Transverse colon (tissue), 4 donors: ENCODE data around the gene RHOT2. TPM values are rescaled to one million over a fixed set of nuclear protein-coding genes. Genes with fewer than 3 reads are reported as not detected.

Source experiments
- DNase-seq: peaks from one replicate; pipeline ENCODE4 v3.0.0-alpha.2; 2019
- H3K27ac ChIP-seq, 4 donors: fragments of 200-600 bp; sonication (generic); 2 replicates each; pipeline ENCODE4 v1.5.1; 2016 to 2018; ENCODE audit warnings: inconsistent platforms in 4 of 4
- H3K27me3 ChIP-seq: fragments of 200-600 bp; sonication (generic); 2 replicates; pipeline ENCODE4 v1.5.1; 2017; ENCODE audit warnings: inconsistent platforms
- H3K36me3 ChIP-seq, 4 donors: fragments of 200-600 bp; sonication (generic); 2 replicates each; pipeline ENCODE4 v1.5.1; 2017 to 2019; ENCODE audit warnings: inconsistent platforms in 4 of 4
- H3K4me1 ChIP-seq, 4 donors: fragments of 200-600 bp; sonication (generic); 2 replicates each; pipeline ENCODE4 v1.5.1; 2017 to 2020; ENCODE audit warnings: inconsistent platforms in 4 of 4
- H3K4me3 ChIP-seq, 4 donors: fragments of 200-600 bp; sonication (generic); 1 replicate in 1 of 4; 2 replicates in 3 of 4; pipeline versions ENCODE4 v1.5.1 to v1.6.1; 2017 to 2019; ENCODE audit warnings: inconsistent platforms in 4 of 4
- H3K9me3 ChIP-seq, 2 donors: fragments of 200-600 bp; sonication (generic); 2 replicates each; pipeline ENCODE4 v1.5.1; 2017 to 2019; ENCODE audit warnings: inconsistent platforms in 2 of 2
- EP300 ChIP-seq: sonication (generic); formaldehyde crosslinking; IDR thresholded peaks from one replicate; pipeline ENCODE4 v1.6.1; 2017; ENCODE audit warnings: antibody characterized with exemption, low read depth
- POLR2A ChIP-seq: fragments of 450-650 bp; IDR thresholded peaks from one replicate; pipeline ENCODE4 v1.6.1; 2016; ENCODE audit warnings: antibody characterized with exemption, mild to moderate bottlenecking, moderate library complexity
- POLR2AphosphoS5 ChIP-seq, 3 donors: sonication (generic); formaldehyde crosslinking; IDR thresholded peaks; one replicate each; pipeline ENCODE4 v1.6.1; 2016; ENCODE audit warnings: antibody characterized with exemption in 3 of 3
- WGBS, 2 donors: methylation state at CpG; one replicate each; pipeline ENCODE4 v1.1.5; 2018; ENCODE audit warnings: low coverage in 1 of 2; 5-methylcytosine and 5-hydroxymethylcytosine counted together
- in situ Hi-C, 4 donors: fragments of 200-750 bp; cut with MboI; loops; one replicate each; pipeline versions ENCODE4 v1.15.0 to v1.15.1; 2017; ENCODE audit warnings: low sequenced_read_pairs in 3 of 4, low pct_ligation_motif_present in 1 of 4, low pct_unique_long_range_greater_than_20kb in 1 of 4
- intact Hi-C: fragments of 100-400 bp; cut with DNase I; formaldehyde crosslinking; loops from one replicate; pipeline ENCODE4 v1.15.1; 2023; ENCODE audit warnings: low total_unique reads
- total RNA-seq, 4 donors: library from RNA; depleted of rRNA; stranded (reverse); fragments of >200 nt; gene quantifications; one replicate each; pipeline ENCODE4 v1.1.0, GENCODE V29; 2016
- TF ChIP-seq, protein P1 (sequence below), 5 experiments: fragments of 200-600 bp in 3 of 5; fragments of 450-650 bp in 2 of 5; sonication (generic) in 3 of 5; IDR thresholded peaks; 1 replicate in 2 of 5; 2 replicates in 3 of 5; pipeline ENCODE4 v1.5.1; 2016 to 2017; ENCODE audit warnings: antibody characterized with exemption in 5 of 5, inconsistent platforms in 3 of 5, mild to moderate bottlenecking in 2 of 5, moderate library complexity in 1 of 5

The RHOT2 gene
- total RNA-seq, 4 donors from 2014 or later: 133 to 386 (median 259) TPM

DNA sequence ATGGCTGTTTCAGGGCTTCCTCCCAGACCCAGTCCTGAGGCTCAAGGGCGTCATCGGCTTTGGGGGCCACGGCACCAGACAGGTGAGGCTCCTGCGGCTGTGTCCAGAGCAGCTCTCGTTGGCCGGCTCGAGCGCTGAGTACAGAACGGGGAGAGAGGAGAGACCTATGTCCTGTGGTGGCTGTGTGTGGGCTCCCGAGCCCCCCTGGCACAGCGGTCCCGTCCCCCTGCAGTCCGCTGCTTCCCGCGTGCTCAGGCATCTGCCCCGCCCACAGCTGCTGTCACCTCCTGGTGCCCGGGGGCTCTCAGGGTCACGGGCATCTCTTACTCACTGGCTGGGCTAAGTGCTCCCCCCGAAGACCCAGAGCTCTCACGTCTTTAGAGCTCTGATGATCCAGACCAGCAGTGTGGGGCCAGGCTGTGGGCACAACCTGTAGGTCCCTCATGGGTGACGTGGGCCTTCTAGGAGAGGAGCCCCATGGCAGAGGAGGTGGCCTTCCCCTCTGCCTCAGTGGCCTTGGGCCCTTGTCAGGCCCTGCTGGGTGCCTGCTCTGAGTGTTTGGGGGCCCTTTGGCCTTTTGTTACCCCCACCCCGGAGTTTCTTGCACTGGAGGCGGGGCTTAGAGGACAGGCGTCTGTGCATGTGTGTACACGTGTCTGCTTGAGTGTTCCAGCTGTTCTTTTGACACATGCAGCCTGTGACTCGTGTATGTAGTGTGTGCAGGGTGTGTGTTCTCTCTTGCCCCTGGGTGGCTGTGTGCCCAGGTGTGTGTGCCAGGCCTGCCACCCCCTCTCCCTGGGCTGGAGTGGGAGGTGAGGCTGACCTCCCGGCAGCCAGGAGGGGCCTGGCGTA lies 15.3 kb upstream of the RHOT2 start:
- WGBS, 2 donors: 77 to 91% methylated on average over 5 to 24 of the region's 28 CpGs
- peaks cover 16 to 28% (median 24%) of the 10 kb centered on the region in 4 donors for H3K4me1 ChIP-seq
- no peaks in the 10 kb centered on the region for H3K27me3 ChIP-seq
- intact Hi-C loops: no loop called here
- no peak overlapping the region for H3K4me3 ChIP-seq
- no peak overlapping the region for H3K27ac ChIP-seq
- in situ Hi-C loops: no loop called here
- no peaks in the 10 kb centered on the region for H3K36me3 ChIP-seq
- TF ChIP-seq POLR2AphosphoS5 (IDR thresholded peaks at IDR 0.05) (no peak), EP300 (no peak), POLR2A (no peak)
- TF ChIP-seq, protein P1, sequence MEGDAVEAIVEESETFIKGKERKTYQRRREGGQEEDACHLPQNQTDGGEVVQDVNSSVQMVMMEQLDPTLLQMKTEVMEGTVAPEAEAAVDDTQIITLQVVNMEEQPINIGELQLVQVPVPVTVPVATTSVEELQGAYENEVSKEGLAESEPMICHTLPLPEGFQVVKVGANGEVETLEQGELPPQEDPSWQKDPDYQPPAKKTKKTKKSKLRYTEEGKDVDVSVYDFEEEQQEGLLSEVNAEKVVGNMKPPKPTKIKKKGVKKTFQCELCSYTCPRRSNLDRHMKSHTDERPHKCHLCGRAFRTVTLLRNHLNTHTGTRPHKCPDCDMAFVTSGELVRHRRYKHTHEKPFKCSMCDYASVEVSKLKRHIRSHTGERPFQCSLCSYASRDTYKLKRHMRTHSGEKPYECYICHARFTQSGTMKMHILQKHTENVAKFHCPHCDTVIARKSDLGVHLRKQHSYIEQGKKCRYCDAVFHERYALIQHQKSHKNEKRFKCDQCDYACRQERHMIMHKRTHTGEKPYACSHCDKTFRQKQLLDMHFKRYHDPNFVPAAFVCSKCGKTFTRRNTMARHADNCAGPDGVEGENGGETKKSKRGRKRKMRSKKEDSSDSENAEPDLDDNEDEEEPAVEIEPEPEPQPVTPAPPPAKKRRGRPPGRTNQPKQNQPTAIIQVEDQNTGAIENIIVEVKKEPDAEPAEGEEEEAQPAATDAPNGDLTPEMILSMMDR (IDR thresholded peaks at IDR 0.05): no peak
- DNase-seq: no peak
- no peaks in the 10 kb centered on the region for H3K9me3 ChIP-seq

DNA sequence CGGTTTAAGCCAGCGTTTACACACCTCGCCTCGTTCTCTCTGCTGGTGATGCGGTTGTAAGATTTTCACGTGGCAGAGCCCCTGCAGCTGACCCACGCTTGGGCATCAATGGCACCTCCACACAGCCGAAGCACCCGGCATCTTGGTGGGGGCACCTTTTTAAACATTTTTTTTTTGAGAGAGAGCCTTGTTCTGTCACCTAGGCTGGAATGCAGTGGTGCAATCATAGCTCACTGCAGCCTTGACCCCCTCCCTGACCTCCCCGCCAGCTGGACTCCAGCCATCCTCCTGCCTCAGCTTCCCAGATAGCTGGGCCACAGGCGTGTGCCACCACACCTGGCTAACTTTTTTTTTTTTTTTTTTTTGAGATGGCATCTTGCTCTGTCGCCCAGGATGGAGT lies 13.9 kb upstream of the RHOT2 start:
- Histone ChIP-seq H3K36me3 (no peaks in the 10 kb centered on the region), H3K4me1 (peaks cover 8 to 14% (median 12%) of the 10 kb centered on the region in 4 donors), H3K27me3 (no peaks in the 10 kb centered on the region), H3K27ac (no peak overlapping the region), H3K4me3 (no peak overlapping the region), H3K9me3 (no peaks in the 10 kb centered on the region)
- WGBS, 2 donors: 96% methylated on average over 12 of the region's 12 CpGs; no CpG with 5 or more reads in 1 of the 2 donors
- no peak for DNase-seq
- TF ChIP-seq, protein P1 (IDR thresholded peaks at IDR 0.05): no peak
- no peak for TF ChIP-seq POLR2AphosphoS5 (IDR thresholded peaks at IDR 0.05)
- TF ChIP-seq EP300: no peak
- TF ChIP-seq POLR2A: no peak
- intact Hi-C loops (no loop called here), in situ Hi-C loops (no loop called here)

DNA sequence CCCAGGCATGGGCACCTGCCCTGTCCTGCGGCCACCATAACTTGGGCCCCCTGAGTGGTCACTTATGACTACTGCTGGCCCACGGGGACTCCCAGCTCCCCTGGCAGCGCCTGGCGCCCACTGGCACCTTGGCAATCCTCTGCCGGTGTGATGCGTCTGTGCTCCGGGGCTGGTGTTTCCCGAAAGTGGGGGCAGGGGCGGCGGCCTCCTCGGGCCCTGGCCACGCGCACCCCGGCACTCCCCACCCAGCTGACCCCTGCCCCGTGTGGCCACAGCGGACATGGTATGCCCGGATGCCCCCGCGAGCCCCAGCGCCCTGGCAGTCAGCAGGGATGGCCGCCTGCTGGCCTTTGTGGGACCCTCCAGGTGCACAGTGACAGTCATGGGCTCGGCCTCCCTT lies 10.4 kb upstream of the RHOT2 start:
- Histone ChIP-seq H3K36me3 (no peaks in the 10 kb centered on the region), H3K9me3 (no peaks in the 10 kb centered on the region), H3K27me3 (no peaks in the 10 kb centered on the region), H3K4me1 (peaks cover 10 to 16% (median 14%) of the 10 kb centered on the region in 4 donors), H3K4me3 (no peak overlapping the region), H3K27ac (no peak overlapping the region)
- 100% methylated on average over 11 of the region's 22 CpGs; no CpG with 5 or more reads in 1 of the 2 donors for WGBS, 2 donors
- TF ChIP-seq EP300 (no peak), POLR2AphosphoS5 (IDR thresholded peaks at IDR 0.05) (no peak), POLR2A (no peak)
- TF ChIP-seq, protein P1 (IDR thresholded peaks at IDR 0.05): no peak
- intact Hi-C loops (no loop called here), in situ Hi-C loops (no loop called here)
- DNase-seq: no peak

DNA sequence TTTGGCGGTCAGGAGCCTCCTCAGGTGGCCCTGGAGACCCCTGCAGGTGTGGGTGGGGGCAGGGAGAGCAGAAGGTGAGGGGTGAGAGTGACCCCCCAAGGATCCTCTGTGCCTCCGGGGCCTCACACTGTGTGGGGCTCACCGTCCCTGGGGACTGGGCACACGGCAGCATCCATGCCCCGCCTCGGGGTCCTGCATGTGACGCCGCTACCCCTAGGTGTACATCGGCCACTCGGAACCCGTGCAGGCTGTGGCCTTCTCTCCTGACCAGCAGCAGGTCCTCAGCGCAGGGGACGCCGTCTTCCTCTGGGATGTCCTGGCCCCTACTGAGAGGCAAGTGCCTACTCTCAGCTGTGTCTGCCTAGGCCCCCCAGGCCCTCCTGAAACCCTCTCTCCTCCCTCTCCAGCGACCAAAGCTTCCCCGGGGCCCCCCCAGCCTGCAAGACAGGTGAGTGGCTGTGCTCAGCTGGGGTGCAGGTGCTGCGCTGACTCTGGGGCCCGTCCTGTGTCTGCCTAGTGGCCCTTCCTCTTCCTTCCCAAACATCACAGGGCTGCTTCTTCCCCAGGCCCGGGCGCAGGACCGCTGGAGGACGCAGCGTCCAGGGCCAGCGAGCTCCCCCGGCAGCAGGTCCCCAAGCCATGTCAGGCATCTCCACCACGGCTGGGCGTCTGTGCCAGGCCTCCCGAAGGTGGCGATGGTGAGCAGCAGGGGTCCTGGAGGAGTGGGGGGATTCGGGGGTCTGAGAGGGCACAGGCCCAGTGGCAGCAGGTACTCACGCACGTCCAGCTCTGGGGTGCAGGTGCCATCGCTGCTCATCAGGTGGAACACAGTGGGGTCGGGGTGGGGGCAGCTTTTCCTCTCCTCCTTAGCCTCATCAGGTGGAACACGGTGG lies 9.0 kb upstream of the RHOT2 start:
- Histone ChIP-seq H3K9me3 (no peaks in the 10 kb centered on the region), H3K36me3 (no peaks in the 10 kb centered on the region), H3K4me3 (no peak overlapping the region), H3K27ac (no peak overlapping the region), H3K27me3 (no peaks in the 10 kb centered on the region), H3K4me1 (peaks cover 10 to 16% (median 14%) of the 10 kb centered on the region in 4 donors)
- 93% methylated on average over 23 of the region's 35 CpGs; no CpG with 5 or more reads in 1 of the 2 donors for WGBS, 2 donors
- intact Hi-C loops: no loop called here
- no peak for DNase-seq
- no peak for TF ChIP-seq EP300
- no peak for TF ChIP-seq POLR2A
- TF ChIP-seq, protein P1 (IDR thresholded peaks at IDR 0.05): no peak
- TF ChIP-seq POLR2AphosphoS5 (IDR thresholded peaks at IDR 0.05): no peak
- in situ Hi-C loops: no loop called here
